GM21737 (cell line): ENCODE data around the gene ADAMTS3.

Source experiments
- ATAC-seq: cut with Tn5 transposase; IDR thresholded peaks from one replicate; pipeline ENCODE4 v1.9.1; 2021; ENCODE audit warnings: mild to moderate bottlenecking, moderate library complexity; ENCODE audit not compliant: unreplicated experiment

ADAMTS3 gene

DNA sequence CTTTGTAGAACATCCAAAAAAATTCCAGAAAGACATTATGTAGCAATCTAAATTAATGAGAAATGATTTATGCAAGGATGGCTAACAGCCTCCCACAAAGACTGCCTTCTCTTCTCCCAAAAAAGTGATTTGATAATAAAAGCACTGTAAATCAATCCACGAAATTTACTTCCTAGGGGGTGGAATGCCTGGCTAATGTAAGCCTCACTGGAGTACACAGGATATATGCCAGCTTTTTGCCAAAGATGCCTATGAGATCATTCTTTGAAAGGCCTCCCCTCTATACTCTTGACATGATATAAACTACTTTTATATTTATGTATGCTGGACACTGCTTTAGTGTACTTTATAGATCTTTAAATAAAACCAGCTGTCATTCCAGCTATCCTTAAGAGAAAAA, 211.1 kb downstream of the ADAMTS3 start:
- ATAC-seq, result no peak

DNA sequence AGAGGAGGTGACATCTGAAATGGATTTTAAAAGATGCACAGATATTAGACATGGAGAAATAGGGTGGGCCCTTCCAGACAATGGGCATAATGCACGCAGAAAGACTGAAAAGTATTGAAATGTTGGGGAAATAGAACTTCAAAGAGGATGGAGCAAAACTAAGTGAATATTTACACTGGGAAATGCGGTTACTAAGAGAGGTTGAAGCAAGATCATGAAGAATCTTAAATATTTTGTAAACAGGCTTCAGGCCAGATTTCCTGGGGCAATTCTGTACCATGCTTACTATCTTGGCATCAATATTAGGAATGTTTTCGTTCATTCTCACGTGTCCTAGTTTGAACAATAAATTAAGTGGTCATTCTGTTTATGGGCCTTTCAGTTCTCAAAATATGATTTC, 216.3 kb downstream of the ADAMTS3 start:
- ATAC-seq, result no peak

DNA sequence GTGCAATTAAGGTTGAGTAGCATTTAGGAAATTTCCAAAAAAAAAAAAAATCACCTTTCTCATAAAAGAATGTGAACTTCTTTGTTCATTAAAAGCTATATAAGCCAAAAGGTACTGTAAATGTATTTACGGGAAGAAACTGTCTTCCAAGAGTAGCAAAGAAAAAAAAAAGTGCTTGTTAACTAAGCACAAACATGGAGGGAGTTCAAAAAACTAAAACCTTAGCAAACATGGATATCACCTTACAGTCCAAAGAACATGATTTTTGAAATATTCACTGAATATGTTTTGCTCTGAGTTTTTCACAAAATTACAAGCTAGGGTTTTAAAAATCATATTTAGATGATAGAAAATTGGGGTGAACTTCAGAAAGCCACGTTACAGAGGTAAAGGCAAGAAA, 217.5 kb downstream of the ADAMTS3 start:
- ATAC-seq, result no peak

DNA sequence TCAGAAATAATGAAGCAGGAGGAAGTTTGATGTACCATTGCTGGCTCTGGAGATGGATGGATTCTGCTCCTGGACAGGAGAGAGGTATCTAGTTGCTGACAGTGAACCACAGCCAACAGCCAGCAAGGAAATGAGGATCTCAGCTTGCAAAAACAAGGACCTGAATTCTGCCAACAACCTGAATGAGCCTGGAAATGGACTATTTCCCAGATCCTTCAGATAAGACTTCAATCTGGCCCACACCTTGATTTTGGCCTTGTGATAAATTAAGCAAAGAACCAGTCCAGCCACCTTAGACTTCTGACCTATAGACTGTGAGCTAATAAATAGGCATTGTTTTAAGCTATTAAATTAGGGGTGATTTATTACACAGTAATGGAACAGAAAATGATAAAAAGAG, 220.3 kb downstream of the ADAMTS3 start:
- ATAC-seq, result no peak

DNA sequence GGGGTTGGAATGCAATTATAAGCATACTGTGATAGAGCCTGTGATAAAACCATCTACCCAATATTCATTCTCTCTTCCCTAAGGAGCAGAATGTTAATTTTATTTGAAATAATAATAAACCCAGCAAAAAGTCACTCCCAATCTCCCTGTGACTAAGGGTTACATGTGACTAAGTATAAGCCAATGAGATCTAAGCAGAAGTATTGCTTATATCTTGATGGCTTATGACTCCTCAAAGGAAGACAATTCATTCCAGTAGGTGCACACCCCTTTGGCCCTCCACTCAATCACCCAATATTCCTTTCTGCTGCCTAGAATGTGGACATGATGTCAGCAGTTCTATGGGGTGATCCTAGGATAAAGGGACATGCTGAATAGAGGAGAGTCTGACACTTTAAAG, 224.6 kb downstream of the ADAMTS3 start:
- ATAC-seq, result no peak

DNA sequence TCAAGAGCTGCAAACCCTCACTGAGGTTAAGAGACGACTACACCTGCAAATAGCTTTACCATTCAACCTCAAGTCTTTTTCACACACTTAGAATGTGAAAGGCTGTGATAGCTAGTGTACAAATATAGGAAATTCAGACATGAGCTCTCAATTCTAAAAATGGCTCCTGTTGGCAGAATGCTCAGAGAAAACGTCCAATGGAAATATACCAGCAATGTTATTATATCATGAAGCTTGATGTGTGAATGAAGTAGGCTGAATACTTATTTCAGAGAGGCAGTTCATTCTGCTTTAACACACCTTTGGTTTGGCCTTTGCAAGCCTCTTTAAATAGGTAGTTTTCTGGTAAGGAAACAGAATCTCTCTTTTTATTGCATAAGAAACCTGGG, 227.6 kb downstream of the ADAMTS3 start:
- no peak for ATAC-seq

DNA sequence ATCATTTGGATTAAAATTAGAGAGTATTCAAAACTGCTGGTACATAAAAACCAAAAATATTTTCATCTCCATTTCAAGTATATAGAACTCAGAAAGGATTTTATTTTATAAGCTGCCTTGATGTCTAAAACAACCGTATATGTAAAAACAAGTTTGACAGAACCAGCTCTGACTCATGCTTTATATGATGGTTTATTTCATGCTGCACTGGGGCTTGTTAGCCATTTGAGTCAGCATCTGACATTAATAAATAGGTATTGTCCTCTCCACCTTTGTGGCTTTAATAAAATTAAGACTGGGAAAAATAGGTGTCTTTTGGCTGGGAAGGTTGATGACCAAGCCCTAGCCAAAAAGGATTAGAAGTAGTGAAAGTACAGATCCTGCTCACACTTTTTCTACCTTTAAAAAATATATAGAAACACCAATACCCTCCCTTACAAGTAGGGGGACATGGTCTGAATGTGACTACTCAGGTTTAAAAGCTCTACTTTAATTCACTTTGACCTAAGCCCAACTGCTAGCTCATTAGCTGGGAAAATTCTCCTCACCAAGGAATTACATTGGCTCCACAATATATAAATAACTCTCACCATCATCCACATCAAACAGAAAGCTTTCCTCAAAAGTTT, 228.1 kb downstream of the ADAMTS3 start:
- ATAC-seq, result no peak

DNA sequence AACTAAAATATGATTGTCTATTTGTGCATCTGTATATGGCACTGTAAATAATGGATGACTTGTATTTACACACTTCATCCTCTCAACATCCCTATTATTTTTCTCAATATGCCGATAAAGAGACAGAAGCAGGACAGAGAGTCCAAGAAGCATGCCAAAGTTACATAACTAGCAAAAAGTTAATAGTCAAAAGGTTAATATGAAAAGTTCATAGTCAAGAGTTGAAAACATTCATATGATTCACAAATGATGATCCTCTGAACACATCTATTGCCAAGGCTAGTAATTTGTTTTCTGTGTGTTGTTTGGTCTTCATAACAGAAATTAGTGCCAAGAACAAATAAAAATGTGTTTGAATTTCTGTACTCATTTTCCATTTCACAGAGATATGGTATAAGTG, 231.0 kb downstream of the ADAMTS3 start:
- no peak for ATAC-seq

DNA sequence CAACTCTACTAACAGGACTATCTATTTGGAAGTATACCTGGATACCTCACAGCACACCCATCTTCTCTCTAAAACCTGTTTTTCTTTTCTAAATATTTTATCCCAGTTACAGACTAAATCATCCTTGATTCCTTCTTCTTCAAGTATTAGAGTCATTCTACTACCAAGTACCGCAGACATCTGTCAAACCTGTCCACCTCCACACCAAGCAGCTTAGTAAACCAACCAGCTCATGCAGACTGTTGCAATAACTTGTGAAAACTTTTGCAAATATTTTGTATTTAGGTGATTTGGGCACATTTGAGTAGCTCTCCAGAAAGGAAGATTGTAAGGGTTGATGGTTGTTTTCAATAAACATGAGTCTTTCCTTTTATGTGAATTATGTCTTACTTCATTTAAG, 238.6 kb downstream of the ADAMTS3 start:
- no peak for ATAC-seq

DNA sequence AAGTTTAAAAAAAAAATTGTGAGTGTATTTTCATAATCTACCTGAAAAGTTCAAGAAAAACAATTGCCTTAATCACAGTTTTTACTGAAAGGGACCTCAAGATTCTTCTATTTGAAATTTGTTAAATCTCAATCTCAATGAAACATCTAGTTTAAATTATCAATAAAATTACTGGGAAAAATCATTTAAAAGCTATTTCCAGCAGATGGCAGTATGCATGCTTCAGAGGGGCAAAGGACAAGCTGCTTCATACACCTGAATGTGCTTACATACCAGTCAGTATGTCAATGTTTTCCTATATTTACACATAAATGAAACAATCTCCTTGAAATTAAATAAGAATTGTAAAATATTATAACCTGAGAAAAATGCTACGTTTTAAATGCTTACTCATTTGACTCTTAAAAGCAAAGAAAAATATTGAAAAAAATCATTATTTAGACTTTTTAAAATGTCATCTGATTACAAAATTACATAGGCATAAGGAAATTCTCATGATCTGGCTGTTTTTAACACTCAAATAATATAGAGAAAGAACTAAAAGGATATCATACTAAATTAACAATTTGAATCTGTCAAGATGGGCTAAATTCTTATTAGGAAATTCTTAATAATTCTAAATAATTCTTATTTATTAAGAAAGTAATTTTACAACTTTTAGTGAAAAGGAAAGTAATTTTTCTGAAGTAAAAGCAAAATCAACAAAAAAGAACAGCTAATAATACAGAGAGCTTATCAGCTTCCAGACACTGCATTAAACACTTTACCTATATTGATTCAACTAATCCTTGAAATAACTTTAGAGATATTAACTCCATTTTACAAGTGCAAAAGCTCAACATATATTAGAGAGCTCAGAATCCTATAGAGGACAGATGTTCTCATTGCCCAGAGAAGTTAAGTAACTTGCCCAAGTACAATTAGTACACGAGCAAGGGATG, 242.1 kb downstream of the ADAMTS3 start:
- no peak for ATAC-seq

DNA sequence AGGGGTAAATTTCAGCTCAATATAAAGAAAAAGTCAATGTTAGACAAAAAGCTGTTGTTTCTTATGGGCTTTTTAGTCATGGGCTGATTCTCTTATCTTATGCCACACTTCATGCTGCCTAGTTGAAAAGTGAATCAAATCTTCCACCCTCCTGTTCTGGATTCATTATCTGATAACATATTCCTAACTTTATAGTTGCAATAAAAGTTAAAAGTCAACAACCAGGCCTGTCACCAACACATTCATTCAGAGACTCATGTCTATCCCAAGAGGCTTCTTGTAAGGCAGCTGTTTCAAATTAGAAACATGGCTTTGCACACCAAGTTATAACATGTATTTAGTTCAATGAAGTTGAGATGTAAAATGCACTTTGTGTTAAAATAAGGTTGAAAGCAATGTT, 243.8 kb downstream of the ADAMTS3 start:
- ATAC-seq, result no peak

DNA sequence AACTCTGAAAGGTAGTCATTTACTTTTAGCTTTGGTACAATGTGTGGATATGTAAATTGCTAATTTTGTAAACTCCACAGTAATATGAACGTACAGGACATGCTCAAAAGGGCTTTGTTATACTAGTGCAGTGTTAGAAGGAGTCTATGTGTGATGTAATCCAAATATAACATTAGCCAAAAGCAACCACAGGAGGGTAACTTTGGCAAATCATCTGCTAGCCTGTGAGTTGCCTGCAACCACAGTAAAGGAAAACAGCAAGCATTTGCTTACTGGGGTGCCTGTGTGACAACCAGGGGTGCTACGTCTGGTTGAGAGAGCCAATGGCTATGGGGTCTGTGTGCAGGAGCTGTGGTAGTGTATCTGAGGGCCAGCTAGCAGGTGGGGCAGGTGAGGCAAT, 245.8 kb downstream of the ADAMTS3 start:
- no peak for ATAC-seq

DNA sequence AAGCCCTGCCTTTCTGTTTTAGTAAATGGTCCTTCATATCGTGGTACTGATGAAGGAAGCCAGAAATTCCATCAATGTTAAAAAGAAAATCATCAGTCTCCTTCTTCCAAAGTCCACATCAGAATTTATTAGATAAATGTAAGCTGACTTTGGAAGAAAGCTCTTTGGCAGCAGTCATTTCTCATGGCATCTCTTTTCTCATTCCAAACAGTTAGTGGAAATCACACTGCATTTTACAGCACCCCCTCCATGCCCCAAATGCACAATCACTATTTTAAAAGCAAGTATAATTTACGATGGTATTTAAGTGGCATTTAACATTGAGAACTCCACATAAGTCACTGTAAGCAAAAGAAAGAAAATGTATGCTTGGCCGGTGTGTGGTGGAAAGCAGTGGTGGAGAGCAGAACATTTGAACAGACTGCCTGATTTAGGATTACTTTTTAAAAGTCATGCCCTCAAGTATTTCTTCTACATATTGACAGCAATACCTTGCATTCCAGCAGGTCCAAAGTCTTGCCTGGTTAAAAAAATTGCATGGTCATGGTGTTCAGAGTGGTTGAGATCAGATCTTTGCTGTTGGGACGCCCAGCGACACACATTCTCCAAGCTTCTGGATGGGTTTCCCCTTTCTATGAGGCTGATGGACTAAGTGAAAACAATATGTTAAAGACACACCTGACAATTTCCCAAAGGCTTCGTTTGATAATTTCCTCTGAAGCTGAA, 248.6 kb downstream of the ADAMTS3 start:
- ATAC-seq, result no peak

DNA sequence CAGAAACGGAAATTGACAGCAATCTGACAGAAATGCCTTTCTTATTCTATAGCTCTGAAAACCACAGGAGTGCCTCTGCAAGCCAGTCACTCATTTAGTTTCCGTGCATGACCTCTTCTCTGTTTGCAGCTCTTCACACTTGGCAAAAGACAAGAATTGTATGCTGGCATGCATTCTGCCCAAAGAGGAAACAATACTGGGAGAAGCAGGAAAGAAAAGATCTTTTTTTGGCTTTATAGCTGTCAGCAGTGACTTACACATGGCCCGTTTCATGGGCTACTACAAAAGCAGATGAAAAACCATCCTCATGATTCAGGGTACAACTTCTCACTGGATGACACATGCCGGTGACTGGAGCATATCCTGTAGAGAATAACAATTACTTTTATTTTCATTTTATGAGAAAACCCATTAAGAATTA, 249.4 kb downstream of the ADAMTS3 start:
- ATAC-seq, result no peak

DNA sequence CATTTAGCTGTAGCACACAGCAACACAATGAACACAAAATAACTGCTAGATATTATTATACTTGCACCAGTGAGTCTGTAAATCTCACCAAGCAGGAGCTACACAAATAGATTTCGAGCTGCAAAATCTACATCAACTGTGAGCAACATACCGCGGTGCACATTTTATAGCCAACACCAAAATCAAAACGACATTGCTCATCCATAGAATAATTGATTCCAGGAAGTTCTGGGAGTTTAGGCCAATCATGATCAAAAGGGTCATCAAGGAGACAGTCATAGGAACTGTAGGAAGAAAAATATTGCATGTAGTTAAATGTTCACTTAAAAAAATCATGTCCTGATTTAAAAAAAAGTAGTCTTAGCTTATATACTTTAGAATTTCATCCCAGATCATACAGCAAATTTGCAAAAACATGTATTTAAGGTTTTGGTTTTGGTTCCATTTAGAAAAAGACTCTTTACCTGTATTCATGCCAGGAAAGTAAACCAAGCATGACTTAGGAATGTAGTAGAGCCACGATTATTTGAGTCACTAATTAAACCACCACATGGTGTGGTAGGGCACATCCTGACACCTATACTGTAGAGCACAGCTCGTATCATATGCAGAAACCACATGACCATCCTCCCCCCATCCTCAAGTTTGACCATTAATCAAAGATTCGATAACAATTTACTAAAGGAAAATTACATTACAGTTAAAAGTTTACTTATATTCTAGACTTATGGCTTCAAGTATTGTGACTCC, 250.4 kb downstream of the ADAMTS3 start:
- no peak for ATAC-seq

DNA sequence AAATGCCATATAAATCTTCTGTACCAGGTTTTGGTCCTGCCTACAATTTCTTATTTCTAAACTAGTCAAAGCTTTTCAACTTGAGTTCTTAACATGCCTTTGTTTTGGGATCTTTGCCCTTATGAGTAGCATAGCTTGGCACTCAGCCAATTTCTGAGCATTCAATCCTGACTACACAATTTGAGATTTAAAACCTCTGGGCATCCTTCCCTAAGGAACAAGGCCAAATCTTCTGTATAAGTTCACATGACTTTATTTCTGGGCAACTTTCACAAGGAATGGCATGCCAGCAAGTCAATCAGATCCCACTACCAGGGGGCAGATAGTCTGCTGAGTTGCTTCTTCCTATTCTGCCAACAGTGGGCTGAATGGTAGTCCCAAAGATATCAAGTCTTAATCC, 254.2 kb downstream of the ADAMTS3 start:
- no peak for ATAC-seq

DNA sequence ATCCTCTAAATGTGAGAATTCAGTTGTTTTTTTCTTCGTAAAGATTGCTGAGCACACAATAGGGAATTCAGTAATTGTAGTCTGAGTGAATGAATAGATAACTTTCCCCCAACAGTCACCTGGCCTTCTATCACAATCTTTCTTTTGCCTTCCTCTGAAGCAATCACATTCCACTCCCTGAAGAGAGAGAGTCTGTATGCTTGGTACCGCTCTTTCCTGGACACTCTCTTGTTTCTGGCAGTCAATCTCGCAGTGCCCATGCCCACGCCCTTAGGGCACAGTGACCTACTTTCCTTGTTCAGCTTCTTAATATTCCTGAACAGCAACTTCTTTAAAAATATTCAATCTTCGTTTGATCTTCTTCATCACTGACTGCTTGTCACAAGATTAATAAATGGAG, 255.9 kb downstream of the ADAMTS3 start:
- ATAC-seq, result no peak

DNA sequence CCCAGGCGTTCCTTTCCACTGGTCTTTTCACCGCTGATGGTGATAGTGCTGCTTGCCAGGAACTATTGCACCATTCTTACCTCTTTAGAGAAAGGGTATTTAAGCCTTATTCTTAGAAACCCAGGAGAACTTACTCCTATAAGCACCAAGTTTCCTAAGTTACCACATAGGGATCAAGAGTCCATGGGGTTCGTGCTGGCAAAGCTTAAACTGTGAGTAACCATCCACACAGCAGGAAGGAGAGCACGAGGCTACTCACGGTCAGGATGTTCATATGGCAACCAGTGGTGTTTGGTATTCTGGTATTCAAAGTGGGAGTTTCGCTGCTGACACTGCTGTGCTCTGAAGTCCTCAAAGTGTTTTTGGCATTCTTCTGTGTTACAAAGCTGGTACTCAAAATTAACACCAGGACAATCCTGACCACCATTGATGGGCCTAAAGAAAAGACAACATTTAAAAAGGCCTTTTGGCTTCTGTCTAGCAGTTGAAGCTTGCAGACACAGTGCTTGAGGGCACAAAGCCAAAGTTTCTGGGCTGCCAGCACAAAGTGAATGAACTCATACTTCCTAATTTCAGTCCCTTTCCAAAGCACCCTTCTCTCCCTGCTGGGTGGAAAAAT, 256.9 kb downstream of the ADAMTS3 start:
- ATAC-seq, result no peak

DNA sequence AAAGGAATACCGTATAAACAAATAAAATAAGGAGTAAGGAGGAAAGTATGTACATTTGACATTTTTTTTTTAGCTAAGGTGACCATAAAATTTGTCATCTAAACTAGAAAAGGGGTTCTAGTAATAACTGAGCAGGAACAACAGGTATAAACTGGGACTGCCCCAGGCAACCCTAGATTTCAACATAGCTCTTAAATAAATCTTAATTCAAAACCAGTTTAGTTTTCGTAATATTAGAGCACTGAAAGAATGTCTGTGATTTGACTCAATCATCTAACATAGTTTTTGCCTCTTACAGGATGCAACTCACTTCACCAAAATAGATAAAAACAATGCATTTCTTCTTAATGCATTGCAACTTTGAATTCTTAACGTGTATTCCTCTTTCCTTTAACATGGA, 257.7 kb downstream of the ADAMTS3 start:
- no peak for ATAC-seq

DNA sequence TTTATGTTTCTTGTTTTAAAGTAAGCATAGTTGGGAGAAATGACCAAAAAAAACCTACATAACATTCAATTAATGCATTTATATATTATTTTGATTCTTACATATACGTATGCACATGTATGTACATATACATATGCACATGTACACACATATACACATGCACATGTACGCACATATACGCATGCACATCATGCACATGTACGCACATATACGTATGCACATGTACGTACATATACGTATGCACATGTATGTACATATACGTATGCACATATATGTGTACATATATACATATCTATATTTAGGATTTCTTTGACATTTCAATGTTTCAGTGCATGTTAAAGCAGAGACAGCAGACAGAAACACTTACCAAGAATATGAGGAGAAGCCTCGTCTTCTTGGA, 263.4 kb downstream of the ADAMTS3 start:
- ATAC-seq, result no peak

DNA sequence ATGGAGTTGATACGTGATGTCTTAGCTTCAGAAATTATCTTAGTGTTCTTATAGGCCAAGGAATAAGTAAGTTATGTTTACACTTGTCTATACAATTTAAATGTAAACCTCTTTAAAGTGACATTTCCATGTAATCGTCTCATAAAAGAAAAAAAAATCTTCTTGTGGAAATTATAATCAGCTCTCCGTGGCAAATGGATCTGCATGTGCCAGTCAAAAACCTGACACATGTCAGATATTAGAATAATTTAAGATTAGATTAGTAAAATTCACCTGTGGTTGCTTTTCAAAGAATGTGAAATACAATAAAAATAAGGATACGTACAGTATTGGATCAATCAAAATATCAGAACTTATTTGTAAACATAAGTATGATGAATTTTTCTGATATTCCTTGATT, 263.9 kb downstream of the ADAMTS3 start:
- ATAC-seq, result no peak
